IMR-90 (cell line): Measurements from ENCODE around the gene PXT1. TPM values are rescaled to one million over a fixed set of nuclear protein-coding genes. Genes with fewer than 3 reads are reported as not detected.

Source experiments
- ATAC-seq: fragments of 200-7000 bp; cut with Tn5 transposase; 2 replicates; pipeline ENCODE4 v1.9.1; 2020; ENCODE audit warnings: low read depth, mild to moderate bottlenecking, moderate library complexity
- BruUV-seq: library from RNA; stranded (reverse); fragments of 400-500 nt; replicated peaks from 2 replicates; lab custom pipeline; 2021; lab: Mats Ljungman, UMichigan
- CTCF ChIA-PET: fragments of 300-600 bp; formaldehyde crosslinking; extraction: SDS; loops from one replicate; lab custom pipeline; 2021; ENCODE audit warnings: antibody characterized with exemption; lab: Yijun Ruan, JAX
- POLR2A ChIA-PET: fragments of 300-600 bp; sonication (Branson Sonifier 250); formaldehyde crosslinking; loops from one replicate; lab custom pipeline; 2022; ENCODE audit warnings: antibody characterized with exemption; ENCODE audit not compliant: unreplicated experiment; lab: Charles Lee
- DNase-seq: peaks from one replicate; pipeline ENCODE4 v3.0.0; 2013
- H2AFZ ChIP-seq: replicated peaks from 2 replicates; pipeline ENCODE3; 2013; ENCODE audit warnings: low read length, mild to moderate bottlenecking; ENCODE audit not compliant: poor library complexity
- H2AK5ac ChIP-seq: 2 replicates; pipeline ENCODE4 v1.6.1; 2013; ENCODE audit warnings: low read depth, low read length, inconsistent platforms
- H2AK9ac ChIP-seq: replicated peaks from 2 replicates; pipeline ENCODE3; 2013; ENCODE audit warnings: mild to moderate bottlenecking, low read depth, low read length, moderate library complexity; ENCODE audit not compliant: poor library complexity
- H2BK120ac ChIP-seq: 2 replicates; pipeline ENCODE4 v1.6.1; 2013; ENCODE audit warnings: low read depth, low read length, inconsistent platforms
- H2BK15ac ChIP-seq: 3 replicates; pipeline ENCODE4 v1.6.1; 2013; ENCODE audit warnings: low read depth, low read length, inconsistent platforms
- H2BK20ac ChIP-seq: 2 replicates; pipeline ENCODE4 v1.6.1; 2013; ENCODE audit warnings: low read depth, mild to moderate bottlenecking, inconsistent platforms, low read length, moderate library complexity
- H2BK5ac ChIP-seq: 2 replicates; pipeline ENCODE4 v1.6.1; 2013; ENCODE audit warnings: mild to moderate bottlenecking, low read depth, low read length, inconsistent platforms; ENCODE audit not compliant: poor library complexity, severe bottlenecking
- H3K14ac ChIP-seq: replicated peaks from 2 replicates; pipeline ENCODE4 v1.6.1; 2013; ENCODE audit warnings: low read depth, low read length, inconsistent platforms
- H3K18ac ChIP-seq: 2 replicates; pipeline ENCODE4 v1.6.1; 2013; ENCODE audit warnings: low read depth, low read length, control low read depth
- H3K23ac ChIP-seq: 2 replicates; pipeline ENCODE4 v1.6.1; 2013; ENCODE audit warnings: low read depth, low read length, inconsistent platforms
- H3K27ac ChIP-seq: 2 replicates; pipeline ENCODE4 v1.5.1; 2013; ENCODE audit warnings: mild to moderate bottlenecking, control low read depth, low read length; ENCODE audit not compliant: insufficient read depth
- H3K27me3 ChIP-seq: 2 replicates; pipeline ENCODE4 v1.6.1; 2013; ENCODE audit warnings: low read length; ENCODE audit not compliant: control insufficient read depth, insufficient read depth
- H3K36me3 ChIP-seq: 2 replicates; pipeline ENCODE4 v1.6.1; 2013; ENCODE audit warnings: low read length, mixed read lengths; ENCODE audit not compliant: control insufficient read depth, insufficient read depth
- H3K4ac ChIP-seq: 2 replicates; pipeline ENCODE4 v1.6.1; 2013; ENCODE audit warnings: low read depth, low read length, inconsistent platforms
- H3K4me1 ChIP-seq: 2 replicates; pipeline ENCODE4 v1.6.1; 2013; ENCODE audit warnings: low read length, mixed read lengths; ENCODE audit not compliant: control insufficient read depth, insufficient read depth
- H3K4me2 ChIP-seq: 2 replicates; pipeline ENCODE4 v1.6.1; 2013; ENCODE audit warnings: low read depth, mild to moderate bottlenecking, control low read depth, low read length, moderate library complexity
- H3K4me3 ChIP-seq: 2 replicates; pipeline ENCODE4 v1.5.1; 2013; ENCODE audit warnings: low read depth, mild to moderate bottlenecking, control low read depth, low read length, moderate library complexity; ENCODE audit not compliant: insufficient read depth
- H3K56ac ChIP-seq: 2 replicates; pipeline ENCODE4 v1.6.1; 2013; ENCODE audit warnings: low read length, inconsistent platforms; ENCODE audit not compliant: insufficient read depth; ENCODE audit errors: extremely low read depth
- H3K79me1 ChIP-seq, 2 experiments: 2 replicates each; pipeline ENCODE4 v1.6.1; 2013; ENCODE audit warnings: low read length in 2 of 2, inconsistent platforms in 1 of 2, low read depth in 1 of 2
- H3K9ac ChIP-seq: 2 replicates; pipeline ENCODE4 v1.6.1; 2013; ENCODE audit warnings: low read depth, low read length, control low read depth
- H3K9me1 ChIP-seq: 2 replicates; pipeline ENCODE4 v1.6.1; 2013; ENCODE audit warnings: low read length, inconsistent platforms; ENCODE audit not compliant: insufficient read depth
- H3K9me3 ChIP-seq: 2 replicates; pipeline ENCODE4 v1.6.1; 2013; ENCODE audit warnings: low read length; ENCODE audit not compliant: control insufficient read depth, insufficient read depth
- H4K20me1 ChIP-seq: 2 replicates; pipeline ENCODE4 v1.6.1; 2013; ENCODE audit warnings: low read length, inconsistent platforms; ENCODE audit not compliant: insufficient read depth
- H4K5ac ChIP-seq: 2 replicates; pipeline ENCODE4 v1.6.1; 2013; ENCODE audit warnings: mild to moderate bottlenecking, low read depth, low read length, control low read depth
- H4K8ac ChIP-seq, 2 experiments: 2 replicates each; pipeline ENCODE4 v1.6.1; 2013; ENCODE audit warnings: low read depth in 2 of 2, low read length in 2 of 2, control low read depth in 1 of 2, inconsistent platforms in 1 of 2
- H4K91ac ChIP-seq: 2 replicates; pipeline ENCODE4 v1.6.1; 2013; ENCODE audit warnings: low read depth, low read length, inconsistent platforms; ENCODE audit not compliant: insufficient read depth
- FOS ChIP-seq: fragments of 150-350 bp; IDR thresholded peaks from 2 replicates; pipeline ENCODE4 v1.6.1; 2016; ENCODE audit warnings: low read depth, low read length
- MAFK ChIP-seq: IDR thresholded peaks from 2 replicates; pipeline ENCODE4 v1.6.1; 2012; ENCODE audit warnings: low read depth, low read length, improper control_type of control experiment
- MXI1 ChIP-seq: IDR thresholded peaks from 2 replicates; pipeline ENCODE4 v1.6.1; 2012; ENCODE audit warnings: low read depth, mild to moderate bottlenecking, low read length, moderate library complexity, borderline replicate concordance
- RCOR1 ChIP-seq: IDR thresholded peaks from 2 replicates; pipeline ENCODE4 v1.6.1; 2012; ENCODE audit warnings: mild to moderate bottlenecking, low read length, improper control_type of control experiment; ENCODE audit not compliant: insufficient replicate concordance
- WGBS, 2 experiments: methylation state at CpG; one replicate each; pipeline versions ENCODE4 v1.1.5 to v1.1.7; 2013; ENCODE audit warnings: missing lambda C conversion rate in 2 of 2; ENCODE audit not compliant: insufficient read length in 1 of 2; ENCODE audit errors: extremely low coverage in 2 of 2; 5-methylcytosine and 5-hydroxymethylcytosine counted together
- dilution Hi-C: fragments of 300-500 bp; cut with HindIII; formaldehyde crosslinking; loops from one replicate; pipeline ENCODE4 v1.14.3; 2018; ENCODE audit warnings: low sequenced_read_pairs; ENCODE audit not compliant: unreplicated experiment
- in situ Hi-C: fragments of 300-500 bp; cut with MboI; formaldehyde crosslinking; loops from 3 replicates; pipeline ENCODE4 v1.14.3; 2019; ENCODE audit warnings: low sequenced_read_pairs, inconsistent platforms, mixed read lengths
- intact Hi-C: fragments of 100-400 bp; cut with micrococcal nuclease; formaldehyde crosslinking; loops from 2 replicates; pipeline ENCODE4 v1.10.0; 2022
- polyA plus RNA-seq, 3 experiments: library from polyadenylated mRNA; depleted of rRNA; stranded (reverse); fragments of >200 nt; gene quantifications; 2 replicates each; pipeline ENCODE4 v1.2.3, GENCODE V29; 2012; ENCODE audit warnings: low replicate concordance in 1 of 3
- total RNA-seq: library from RNA; depleted of rRNA; stranded (reverse); fragments of >200 nt; gene quantifications from 2 replicates; pipeline ENCODE4 v1.2.3, GENCODE V29; 2012
- TF ChIP-seq, protein P1 (sequence below): fragments of 150-350 bp; IDR thresholded peaks from 2 replicates; pipeline ENCODE4 v1.6.1; 2016; ENCODE audit warnings: low read depth, mild to moderate bottlenecking, low read length, moderate library complexity, borderline replicate concordance

Gene PXT1
- total and polyA plus RNA-seq, 2 of the 4 experiments (the other 2 are of a cell fraction), result not detected

DNA sequence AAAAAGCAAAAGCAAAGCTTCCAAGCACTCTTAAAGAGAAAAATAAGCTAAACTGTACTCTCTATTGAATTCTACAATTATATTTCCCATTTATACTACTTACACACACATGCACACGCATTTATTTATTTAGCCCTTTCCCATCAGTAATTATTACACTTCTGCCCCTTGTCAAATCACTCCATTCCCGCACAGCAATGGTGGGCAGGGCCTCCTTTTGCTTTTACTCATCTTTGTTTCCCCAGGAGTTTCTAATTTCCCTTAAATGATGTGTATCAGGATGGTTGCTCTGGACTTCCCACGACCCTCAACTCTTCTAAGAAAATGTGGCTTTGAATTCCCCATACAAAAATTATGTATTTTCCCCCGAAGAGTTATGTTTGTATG is 19.9 kb downstream of the PXT1 start (continued):
- TF ChIP-seq, protein P1, sequence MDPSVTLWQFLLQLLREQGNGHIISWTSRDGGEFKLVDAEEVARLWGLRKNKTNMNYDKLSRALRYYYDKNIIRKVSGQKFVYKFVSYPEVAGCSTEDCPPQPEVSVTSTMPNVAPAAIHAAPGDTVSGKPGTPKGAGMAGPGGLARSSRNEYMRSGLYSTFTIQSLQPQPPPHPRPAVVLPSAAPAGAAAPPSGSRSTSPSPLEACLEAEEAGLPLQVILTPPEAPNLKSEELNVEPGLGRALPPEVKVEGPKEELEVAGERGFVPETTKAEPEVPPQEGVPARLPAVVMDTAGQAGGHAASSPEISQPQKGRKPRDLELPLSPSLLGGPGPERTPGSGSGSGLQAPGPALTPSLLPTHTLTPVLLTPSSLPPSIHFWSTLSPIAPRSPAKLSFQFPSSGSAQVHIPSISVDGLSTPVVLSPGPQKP, result no peak
- no peak for TF ChIP-seq MAFK
- no peak for TF ChIP-seq FOS

DNA sequence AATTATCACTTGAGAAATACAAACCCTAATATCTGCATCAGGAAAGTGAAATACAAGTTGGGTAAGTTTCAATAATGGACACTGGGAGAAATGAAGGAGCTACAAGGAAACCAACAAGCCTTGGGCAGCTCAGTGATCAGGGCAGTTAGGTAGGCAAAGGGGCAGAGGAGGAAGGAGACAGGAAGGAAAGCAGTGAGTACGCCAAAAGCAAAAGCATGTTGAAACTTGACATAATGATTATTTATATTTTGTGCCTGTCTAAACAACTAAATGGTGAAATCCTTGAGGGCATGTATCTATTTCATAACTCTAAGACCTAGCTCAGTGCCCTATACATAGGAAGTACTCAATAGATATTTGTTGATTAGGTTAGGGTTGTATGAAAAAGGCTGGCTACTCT is 23.3 kb downstream of the PXT1 start:
- CTCF ChIA-PET, result no interaction called here
- intact Hi-C loops, result no loop called here
- dilution Hi-C loops, result no loop called here

More for the DNA sequence above, 23.3 kb downstream of the PXT1 start:
- DNase-seq, result no peak
- no peak overlapping the region for H2AK5ac ChIP-seq
- no peak overlapping the region for H2BK120ac ChIP-seq
- no peak overlapping the region for H3K4me2 ChIP-seq
- BruUV-seq, result no TSS peak
- H2BK15ac ChIP-seq, result no peak overlapping the region
- H3K4ac ChIP-seq, result no peak overlapping the region
- POLR2A ChIA-PET, result interaction anchor here (0.5 to 0.6 kb wide), 3 partner anchors 34 to 189 kb away, joined by 4 to 5 read pairs (median 5); no protein-coding TSS in a partner anchor
- no peaks in the 10 kb centered on the region for H3K36me3 ChIP-seq
- no peak overlapping the region for H4K5ac ChIP-seq
- in situ Hi-C loops, result no loop called here
- H3K4me3 ChIP-seq, result no peak overlapping the region
- H2BK5ac ChIP-seq, result no peak overlapping the region
- no peak overlapping the region for H3K56ac ChIP-seq
- peaks cover 0 to 5% of the 10 kb centered on the region in 2 experiments; a peak in 2 of 4 replicates for H3K79me1 ChIP-seq
- H3K27ac ChIP-seq, result no peak overlapping the region
- H2BK20ac ChIP-seq, result no peak overlapping the region
- H4K91ac ChIP-seq, result no peak overlapping the region
- 0 out of 2 replicates have a peak, but pooled peaks cover 6% of the 10 kb centered on the region for H3K9me1 ChIP-seq
- no peak overlapping the region for H2AFZ ChIP-seq
- no peaks in the 10 kb centered on the region for H3K27me3 ChIP-seq
- no peaks in the 10 kb centered on the region for H4K20me1 ChIP-seq
- H3K14ac ChIP-seq, result no peak overlapping the region
- no CpG with 5 or more reads among the region's 1 CpG for WGBS, 2 experiments
- ATAC-seq, result no peak
- no peak overlapping the region for H3K18ac ChIP-seq
- H3K9me3 ChIP-seq, result no peaks in the 10 kb centered on the region
- no peak overlapping the region for H2AK9ac ChIP-seq
- H3K9ac ChIP-seq, result no peak overlapping the region
- no peak overlapping the region for H3K23ac ChIP-seq
- TF ChIP-seq RCOR1, result no peak
- TF ChIP-seq FOS, result no peak
- TF ChIP-seq MXI1, result no peak
- no peaks in the 10 kb centered on the region; the same call in 1 of the 2 replicates for H3K4me1 ChIP-seq
- no peak overlapping the region for H4K8ac ChIP-seq
